GM12878 (cell line): ENCODE measurements around the gene PIK3R4. TPM values are rescaled to one million over a fixed set of nuclear protein-coding genes. Genes with fewer than 3 reads are reported as not detected.

Experiments used
- ATAC-seq: fragments of 200-7000 bp; cut with Tn5 transposase; 3 replicates; pipeline ENCODE4 v1.9.1; 2020; ENCODE audit warnings: mild to moderate bottlenecking, moderate library complexity
- BruUV-seq: library from RNA; stranded (reverse); fragments of 400-500 nt; replicated peaks from 2 replicates; lab custom pipeline; 2021; lab: Mats Ljungman, UMichigan
- CTCF ChIA-PET: fragments of 300-600 bp; sonication (Branson Sonifier 250); formaldehyde crosslinking; extraction: SDS; loops from one replicate; lab custom pipeline; 2021; ENCODE audit warnings: inconsistent platforms; lab: Yijun Ruan, JAX
- POLR2A ChIA-PET: fragments of 350-600 bp; formaldehyde crosslinking; extraction: SDS; loops from one replicate; lab custom pipeline; 2021; ENCODE audit warnings: inconsistent platforms; lab: Charles Lee
- RAD21 ChIA-PET: fragments of 300-600 bp; sonication (Branson Sonifier 250); formaldehyde crosslinking; loops from one replicate; lab custom pipeline; 2023; ENCODE audit warnings: antibody characterized with exemption; ENCODE audit not compliant: unreplicated experiment; lab: Charles Lee
- SMC1A ChIA-PET: fragments of 300-600 bp; sonication (Branson Sonifier 250); formaldehyde crosslinking; loops from one replicate; lab custom pipeline; 2023; ENCODE audit not compliant: unreplicated experiment, uncharacterized antibody; lab: Charles Lee
- DNase-seq: peaks from one replicate; pipeline ENCODE4 v3.0.0-alpha.2; 2011; ENCODE audit warnings: low read depth, low spot score
- FAIRE-seq: peaks from 3 replicates; lab custom pipeline; 2011; peaks lifted over from hg19 to GRCh38; lab: Jason Lieb, UNC
- H2AFZ ChIP-seq: 2 replicates; pipeline ENCODE4 v1.6.0; 2011; ENCODE audit warnings: low read depth, low read length, control low read depth; ENCODE audit not compliant: control insufficient read depth
- H3K27ac ChIP-seq: 2 replicates; pipeline ENCODE4 v1.5.1; 2011; ENCODE audit warnings: control low read depth; ENCODE audit not compliant: control insufficient read depth, insufficient read depth
- H3K27me3 ChIP-seq, 2 experiments: replicated peaks in 1 of 2; 2 replicates each; pipeline versions ENCODE4 v1.6.0 to v1.6.1; 2011; ENCODE audit warnings: low read length in 1 of 2; ENCODE audit not compliant: control insufficient read depth in 2 of 2, insufficient read depth in 2 of 2
- H3K36me3 ChIP-seq, 2 experiments: 2 replicates each; pipeline ENCODE4 v1.5.1; 2011; ENCODE audit warnings: low read length in 1 of 2; ENCODE audit not compliant: control insufficient read depth in 2 of 2, insufficient read depth in 2 of 2
- H3K4me1 ChIP-seq: 2 replicates; pipeline ENCODE4 v1.6.1; 2011; ENCODE audit warnings: mild to moderate bottlenecking, low read length, moderate library complexity, mixed read lengths; ENCODE audit not compliant: control insufficient read depth, insufficient read depth
- H3K4me2 ChIP-seq: 2 replicates; pipeline ENCODE4 v1.6.0; 2011; ENCODE audit warnings: control low read depth; ENCODE audit not compliant: control insufficient read depth, insufficient read depth
- H3K4me3 ChIP-seq: fragments of 200-600 bp; sonication (generic); 2 replicates; pipeline ENCODE4 v1.5.1; 2016
- H3K79me2 ChIP-seq: 2 replicates; pipeline ENCODE4 v1.6.0; 2011; ENCODE audit warnings: low read length; ENCODE audit not compliant: control insufficient read depth, insufficient read depth
- H3K9ac ChIP-seq: 2 replicates; pipeline ENCODE4 v1.8.0; 2011; ENCODE audit warnings: low read length, control low read depth, mixed read lengths; ENCODE audit not compliant: control insufficient read depth, insufficient read depth
- H3K9me3 ChIP-seq: replicated peaks from 3 replicates; pipeline ENCODE4 v1.5.1; 2011; ENCODE audit warnings: mild to moderate bottlenecking, low read length; ENCODE audit not compliant: control insufficient read depth, insufficient read depth
- H4K20me1 ChIP-seq: 2 replicates; pipeline ENCODE4 v1.6.0; 2011; ENCODE audit not compliant: control insufficient read depth, insufficient read depth
- BCL3 ChIP-seq: IDR thresholded peaks from 2 replicates; pipeline ENCODE4 v1.6.1; 2011; ENCODE audit warnings: borderline replicate concordance, low read depth, mild to moderate bottlenecking, moderate library complexity, low read length; ENCODE audit not compliant: insufficient read depth, poor library complexity, severe bottlenecking
- CBFB ChIP-seq: IDR thresholded peaks from 2 replicates; pipeline ENCODE4 v1.6.1; 2016; ENCODE audit warnings: antibody characterized with exemption, low read depth
- CREM ChIP-seq: IDR thresholded peaks from 2 replicates; pipeline ENCODE4 v1.6.1; 2014; ENCODE audit warnings: antibody characterized with exemption, low read depth
- CTCF ChIP-seq, 3 experiments: IDR thresholded peaks in 2 of 3; conservative IDR thresholded peaks in 1 of 3; 2 replicates each; pipeline ENCODE4 v1.5.1; 2011; ENCODE audit warnings: low read depth in 3 of 3, low read length in 3 of 3, mild to moderate bottlenecking in 3 of 3, control low read depth in 2 of 3, moderate library complexity in 2 of 3, inconsistent platforms in 1 of 3, mixed read lengths in 1 of 3; ENCODE audit not compliant: control insufficient read depth in 2 of 3, insufficient read depth in 1 of 3; ENCODE audit errors: extremely low read depth in 1 of 3
- GABPA ChIP-seq: IDR thresholded peaks from 2 replicates; pipeline ENCODE4 v1.6.1; 2014; ENCODE audit warnings: antibody characterized with exemption, low read depth, mild to moderate bottlenecking, inconsistent platforms
- GATAD2B ChIP-seq: fragments of 450-650 bp; conservative IDR thresholded peaks from 2 replicates; pipeline ENCODE4 v1.6.1; 2017; ENCODE audit warnings: low read depth, mild to moderate bottlenecking, moderate library complexity
- MTA2 ChIP-seq: fragments of 450-650 bp; IDR thresholded peaks from 2 replicates; pipeline ENCODE4 v1.6.1; 2016; ENCODE audit warnings: low read depth, mild to moderate bottlenecking, moderate library complexity
- PML ChIP-seq: IDR thresholded peaks from 2 replicates; pipeline ENCODE4 v1.6.1; 2012; ENCODE audit warnings: low read length, inconsistent platforms
- POLR2A ChIP-seq: IDR thresholded peaks from 2 replicates; pipeline ENCODE4 v1.6.1; 2011; ENCODE audit warnings: low read depth, mild to moderate bottlenecking, low read length
- POLR2AphosphoS2 ChIP-seq: IDR thresholded peaks from 2 replicates; pipeline ENCODE4 v1.6.1; 2011; ENCODE audit warnings: low read depth, mild to moderate bottlenecking, low read length, improper control_type of control experiment, moderate library complexity
- RCOR1 ChIP-seq: conservative IDR thresholded peaks from 2 replicates; pipeline ENCODE4 v1.6.1; 2012; ENCODE audit warnings: low read depth, low read length, improper control_type of control experiment
- RELB ChIP-seq: fragments of 450-650 bp; IDR thresholded peaks from 2 replicates; pipeline ENCODE4 v1.6.1; 2017; ENCODE audit warnings: low read depth, mild to moderate bottlenecking, moderate library complexity
- SREBF1 ChIP-seq: IDR thresholded peaks from 2 replicates; pipeline ENCODE4 v1.6.1; 2012; ENCODE audit warnings: mild to moderate bottlenecking, low read length
- ZBTB4 ChIP-seq: fragments of 450-650 bp; formaldehyde crosslinking; IDR thresholded peaks from 2 replicates; pipeline ENCODE4 v1.4.0; 2022; ENCODE audit warnings: mild to moderate bottlenecking, moderate library complexity
- ZNF24 ChIP-seq: fragments of 450-650 bp; IDR thresholded peaks from 2 replicates; pipeline ENCODE4 v1.6.1; 2017; ENCODE audit warnings: antibody characterized with exemption, mild to moderate bottlenecking
- WGBS: methylation state at CpG from one replicate; pipeline ENCODE4 v1.1.6; 2016; ENCODE audit warnings: low lambda C conversion rate; ENCODE audit not compliant: insufficient replicate concordance, insufficient coverage; ENCODE audit errors: missing lambda C conversion rate; 5-methylcytosine and 5-hydroxymethylcytosine counted together
- in situ Hi-C: fragments of 300-500 bp; cut with MboI; formaldehyde crosslinking; loops from 9 replicates; pipeline ENCODE4 v1.14.3; 2018; ENCODE audit warnings: mixed read lengths
- intact Hi-C: fragments of 100-400 bp; cut with micrococcal nuclease; formaldehyde crosslinking; loops from one replicate; pipeline ENCODE4 v1.14.2; 2022; ENCODE audit not compliant: unreplicated experiment
- polyA plus RNA-seq, 11 experiments: library from polyadenylated mRNA; depleted of rRNA in 4 of 11; unstranded in 6 of 11; stranded (reverse) in 5 of 11; fragments of >200 nt; fragmentation: Nextera tagmentation in 4 of 11; fragmentation: Illumina TruSeq in 1 of 11; extraction: Ambion mirVana in 4 of 11; extraction: Trizol in 1 of 11; gene quantifications; 1 replicate in 1 of 11; 2 replicates in 10 of 11; pipeline versions ENCODE4 v1.2.1 to v1.2.3, GENCODE V29; 2011 to 2016; ENCODE audit warnings: inconsistent platforms in 2 of 11, missing spikeins in 2 of 11, low read depth in 1 of 11
- total RNA-seq, 4 experiments: library from RNA; depleted of rRNA in 3 of 4; stranded (reverse); fragments of >200 nt in 3 of 4; fragmentation: Illumina TruSeq in 1 of 4; extraction: Trizol in 1 of 4; gene quantifications; 2 replicates each; pipeline versions ENCODE4 v1.2.1 to v1.2.3, GENCODE V29; 2013 to 2021

PIK3R4 gene
- total and polyA plus RNA-seq, 10 of the 15 experiments (the other 5 are each of a cell fraction or from before 2014, with no cell fraction given): 22.6 to 50.2 (median 31.1) TPM

- TF ChIP-seq CTCF (IDR thresholded peaks at IDR 0.05 in 2 of 3, conservative IDR thresholded peaks at IDR 0.05 in 1 of 3; ENCODE audit: control insufficient read depth in 2 of 3, extremely low read depth in 1 of 3, insufficient read depth in 1 of 3, low read depth in 3 of 3, low read length in 3 of 3): no peak
- no peak for TF ChIP-seq GATAD2B
- TF ChIP-seq, all 136 proteins: peak for 0
These were observed 38.6 kb downstream of the PIK3R4 start (continued) for GRCh38 chr3:130707902-130708601.

GRCh38 chr3:130705501-130705900 is 41.1 kb downstream of the PIK3R4 start:
- Histone ChIP-seq H3K4me2 (no peak overlapping the region), H3K4me1 (no peaks in the 10 kb centered on the region), H3K27me3 (no peaks in the 10 kb centered on the region), H3K79me2 (no peaks in the 10 kb centered on the region), H4K20me1 (no peaks in the 10 kb centered on the region), H3K4me3 (no peak overlapping the region), H3K27ac (no peak overlapping the region), H3K9ac (no peak overlapping the region), H3K36me3 (peaks cover 0 to 9% of the 10 kb centered on the region in 2 experiments; a peak in 2 of 4 replicates), H3K9me3 (no peaks in the 10 kb centered on the region), H2AFZ (no peak overlapping the region)
- 95% methylated on average over 6 of the region's 6 CpGs for WGBS
- ChIA-PET POLR2A (no interaction called here), RAD21 (no interaction called here), CTCF (no interaction called here), SMC1A (interaction anchor here (0.8 to 1.5 kb wide), 2 partner anchors 43 to 78 kb away, joined by 3 to 4 read pairs; no protein-coding TSS in a partner anchor)
- no TSS peak for BruUV-seq
- FAIRE-seq: peak; percentile 41
- no peak for DNase-seq
- in situ Hi-C loops: no loop called here
- ATAC-seq: no peak
- intact Hi-C loops: no loop called here
- no peak for TF ChIP-seq MTA2
- TF ChIP-seq POLR2AphosphoS2: no peak
- no peak for TF ChIP-seq RELB
- no peak for TF ChIP-seq CBFB
- TF ChIP-seq ZNF24: no peak
- no peak for TF ChIP-seq POLR2A
- TF ChIP-seq BCL3: no peak
- TF ChIP-seq SREBF1: no peak
- TF ChIP-seq ZBTB4 (CRISPR knock-in tag): no peak
- TF ChIP-seq CREM: no peak
- no peak for TF ChIP-seq PML
- no peak for TF ChIP-seq RCOR1
- no peak for TF ChIP-seq GABPA
